ENCODE measurements around the gene RNASE7.

- TF ChIP-seq POLR2A (IDR thresholded peaks at IDR 0.05) = no peak
- TF ChIP-seq, protein P1, sequence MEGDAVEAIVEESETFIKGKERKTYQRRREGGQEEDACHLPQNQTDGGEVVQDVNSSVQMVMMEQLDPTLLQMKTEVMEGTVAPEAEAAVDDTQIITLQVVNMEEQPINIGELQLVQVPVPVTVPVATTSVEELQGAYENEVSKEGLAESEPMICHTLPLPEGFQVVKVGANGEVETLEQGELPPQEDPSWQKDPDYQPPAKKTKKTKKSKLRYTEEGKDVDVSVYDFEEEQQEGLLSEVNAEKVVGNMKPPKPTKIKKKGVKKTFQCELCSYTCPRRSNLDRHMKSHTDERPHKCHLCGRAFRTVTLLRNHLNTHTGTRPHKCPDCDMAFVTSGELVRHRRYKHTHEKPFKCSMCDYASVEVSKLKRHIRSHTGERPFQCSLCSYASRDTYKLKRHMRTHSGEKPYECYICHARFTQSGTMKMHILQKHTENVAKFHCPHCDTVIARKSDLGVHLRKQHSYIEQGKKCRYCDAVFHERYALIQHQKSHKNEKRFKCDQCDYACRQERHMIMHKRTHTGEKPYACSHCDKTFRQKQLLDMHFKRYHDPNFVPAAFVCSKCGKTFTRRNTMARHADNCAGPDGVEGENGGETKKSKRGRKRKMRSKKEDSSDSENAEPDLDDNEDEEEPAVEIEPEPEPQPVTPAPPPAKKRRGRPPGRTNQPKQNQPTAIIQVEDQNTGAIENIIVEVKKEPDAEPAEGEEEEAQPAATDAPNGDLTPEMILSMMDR (IDR thresholded peaks at IDR 0.05 in 4 of 5, conservative IDR thresholded peaks at IDR 0.05 in 1 of 5) = no peak
Measured at GRCh38 chr14:21033133-21033698, 8.9 kb upstream of the RNASE7 start.
